Memory B cell (primary cell): ENCODE results near the gene ELAPOR1.

Experiments
- ATAC-seq: fragments of 150-1000 bp; cut with Tn5 transposase; 2 replicates; pipeline ENCODE4 v1.10.0; 2021; ENCODE audit warnings: low read depth, mild to moderate bottlenecking, moderate library complexity
- DNase-seq, 2 donors: peaks; one replicate each; pipeline ENCODE4 v3.0.0; 2022; ENCODE audit warnings: low spot score in 2 of 2
- H3K27ac Mint-ChIP-seq: one replicate; pipeline ENCODE4 v1.8.0; 2022; ENCODE audit warnings: mild to moderate bottlenecking, moderate library complexity, mixed read lengths
- H3K27me3 Mint-ChIP-seq: one replicate; pipeline ENCODE4 v1.8.0; 2022; ENCODE audit warnings: mixed read lengths
- H3K36me3 Mint-ChIP-seq: one replicate; pipeline ENCODE4 v1.8.0; 2022; ENCODE audit warnings: mild to moderate bottlenecking, mixed read lengths
- H3K4me1 Mint-ChIP-seq: one replicate; pipeline ENCODE4 v1.8.0; 2022; ENCODE audit warnings: mixed read lengths
- H3K4me3 Mint-ChIP-seq: one replicate; pipeline ENCODE4 v1.8.0; 2022; ENCODE audit warnings: mild to moderate bottlenecking, moderate library complexity, mixed read lengths
- H3K9me3 Mint-ChIP-seq: one replicate; pipeline ENCODE4 v1.8.0; 2022; ENCODE audit warnings: mixed read lengths

Gene ELAPOR1

GRCh38 chr1:109112056-109112651 is 1.8 kb upstream of the ELAPOR1 start:
- H3K9me3 Mint-ChIP-seq: no peaks in the 10 kb centered on the region
- DNase-seq: no peak
- no peaks in the 10 kb centered on the region for H3K36me3 Mint-ChIP-seq
- ATAC-seq: peak; percentile 41
- H3K4me1 Mint-ChIP-seq: peaks cover 22% of the 10 kb centered on the region
- H3K4me3 Mint-ChIP-seq: peak overlapping the region; percentile 85
- H3K27me3 Mint-ChIP-seq: peaks cover 8% of the 10 kb centered on the region
- peak overlapping the region; percentile 96 for H3K27ac Mint-ChIP-seq

- ATAC-seq (peak; percentile 72), DNase-seq (peak; percentile 92 to 94)
- Mint-ChIP-seq H3K27ac (peak overlapping the region; percentile 96), H3K4me1 (peaks cover 22% of the 10 kb centered on the region), H3K27me3 (peaks cover 9% of the 10 kb centered on the region), H3K9me3 (no peaks in the 10 kb centered on the region), H3K4me3 (peak overlapping the region; percentile 85), H3K36me3 (no peaks in the 10 kb centered on the region)
Measured at GRCh38 chr1:109112652-109113285, 1.1 kb upstream of the ELAPOR1 start.

GRCh38 chr1:109114342-109114674 is 393 bp downstream of the ELAPOR1 start:
- ATAC-seq (no peak), DNase-seq (no peak)
- Mint-ChIP-seq H3K4me3 (peak overlapping the region; percentile 85), H3K9me3 (no peaks in the 10 kb centered on the region), H3K36me3 (no peaks in the 10 kb centered on the region), H3K27ac (no peak overlapping the region), H3K4me1 (peaks cover 26% of the 10 kb centered on the region), H3K27me3 (peaks cover 13% of the 10 kb centered on the region)

- no peaks in the 10 kb centered on the region for H3K36me3 Mint-ChIP-seq
- H3K4me1 Mint-ChIP-seq: peaks cover 26% of the 10 kb centered on the region
- H3K9me3 Mint-ChIP-seq: no peaks in the 10 kb centered on the region
- no peak for ATAC-seq
- H3K4me3 Mint-ChIP-seq: no peak overlapping the region
- peaks cover 13% of the 10 kb centered on the region for H3K27me3 Mint-ChIP-seq
- H3K27ac Mint-ChIP-seq: no peak overlapping the region
- no peak for DNase-seq
Measured at GRCh38 chr1:109115685-109116084, 1.8 kb downstream of the ELAPOR1 start.

- H3K9me3 Mint-ChIP-seq: no peaks in the 10 kb centered on the region
- no peaks in the 10 kb centered on the region for H3K36me3 Mint-ChIP-seq
- ATAC-seq (no peak), DNase-seq (no peak)
- no peak overlapping the region for H3K4me3 Mint-ChIP-seq
- H3K27me3 Mint-ChIP-seq: peaks cover 13% of the 10 kb centered on the region
- H3K27ac Mint-ChIP-seq: no peak overlapping the region
- peaks cover 26% of the 10 kb centered on the region for H3K4me1 Mint-ChIP-seq
Measured at GRCh38 chr1:109116286-109116685, 2.4 kb downstream of the ELAPOR1 start.

GRCh38 chr1:109118089-109118488 is 4.2 kb downstream of the ELAPOR1 start:
- Mint-ChIP-seq H3K36me3 (no peaks in the 10 kb centered on the region), H3K4me1 (peaks cover 16% of the 10 kb centered on the region), H3K27ac (no peak overlapping the region), H3K27me3 (peaks cover 10% of the 10 kb centered on the region), H3K4me3 (no peak overlapping the region), H3K9me3 (no peaks in the 10 kb centered on the region)
- DNase-seq (no peak), ATAC-seq (no peak)

- Mint-ChIP-seq H3K9me3 (no peaks in the 10 kb centered on the region), H3K27ac (no peak overlapping the region), H3K4me3 (no peak overlapping the region), H3K36me3 (no peaks in the 10 kb centered on the region), H3K27me3 (peaks cover 7% of the 10 kb centered on the region), H3K4me1 (peaks cover 4% of the 10 kb centered on the region)
- DNase-seq: no peak
- no peak for ATAC-seq
Measured at GRCh38 chr1:109120356-109120755, 6.4 kb downstream of the ELAPOR1 start.

- no peak overlapping the region for H3K4me3 Mint-ChIP-seq
- H3K27ac Mint-ChIP-seq: no peak overlapping the region
- H3K4me1 Mint-ChIP-seq: peaks cover 9% of the 10 kb centered on the region
- H3K27me3 Mint-ChIP-seq: no peaks in the 10 kb centered on the region
- H3K9me3 Mint-ChIP-seq: no peaks in the 10 kb centered on the region
- DNase-seq (no peak), ATAC-seq (no peak)
- H3K36me3 Mint-ChIP-seq: no peaks in the 10 kb centered on the region
Measured at GRCh38 chr1:109131059-109131458, 17.1 kb downstream of the ELAPOR1 start.

GRCh38 chr1:109131800-109132199 is 17.9 kb downstream of the ELAPOR1 start:
- DNase-seq (no peak), ATAC-seq (no peak)
- H3K27ac Mint-ChIP-seq: no peak overlapping the region
- H3K4me1 Mint-ChIP-seq: peaks cover 9% of the 10 kb centered on the region
- H3K27me3 Mint-ChIP-seq: no peaks in the 10 kb centered on the region
- H3K36me3 Mint-ChIP-seq: no peaks in the 10 kb centered on the region
- H3K9me3 Mint-ChIP-seq: no peaks in the 10 kb centered on the region
- H3K4me3 Mint-ChIP-seq: no peak overlapping the region

GRCh38 chr1:109133002-109133706 is 19.2 kb downstream of the ELAPOR1 start:
- Mint-ChIP-seq H3K27me3 (no peaks in the 10 kb centered on the region), H3K4me3 (no peak overlapping the region)

GRCh38 chr1:109133815-109134214 is 19.9 kb downstream of the ELAPOR1 start:
- Mint-ChIP-seq H3K27me3 (no peaks in the 10 kb centered on the region), H3K4me3 (no peak overlapping the region), H3K36me3 (no peaks in the 10 kb centered on the region), H3K9me3 (no peaks in the 10 kb centered on the region), H3K27ac (no peak overlapping the region), H3K4me1 (peaks cover 9% of the 10 kb centered on the region)
- DNase-seq (no peak), ATAC-seq (peak; percentile 38)

More at GRCh38 chr1:109133002-109133706, 19.2 kb downstream of the ELAPOR1 start:
- Mint-ChIP-seq H3K27ac (no peak overlapping the region), H3K4me1 (peaks cover 9% of the 10 kb centered on the region), H3K36me3 (no peaks in the 10 kb centered on the region), H3K9me3 (no peaks in the 10 kb centered on the region)
- no peak for ATAC-seq
- DNase-seq: no peak

- Mint-ChIP-seq H3K36me3 (no peaks in the 10 kb centered on the region), H3K4me3 (no peak overlapping the region), H3K4me1 (peaks cover 9% of the 10 kb centered on the region), H3K9me3 (no peaks in the 10 kb centered on the region), H3K27me3 (no peaks in the 10 kb centered on the region), H3K27ac (no peak overlapping the region)
- no peak for DNase-seq
- no peak for ATAC-seq
Measured at GRCh38 chr1:109134423-109134822, 20.5 kb downstream of the ELAPOR1 start.

- H3K36me3 Mint-ChIP-seq: no peaks in the 10 kb centered on the region
- no peak for ATAC-seq
- H3K4me3 Mint-ChIP-seq: no peak overlapping the region
- no peak for DNase-seq
- H3K27ac Mint-ChIP-seq: no peak overlapping the region
- H3K9me3 Mint-ChIP-seq: no peaks in the 10 kb centered on the region
- peaks cover 9% of the 10 kb centered on the region for H3K4me1 Mint-ChIP-seq
- no peaks in the 10 kb centered on the region for H3K27me3 Mint-ChIP-seq
Measured at GRCh38 chr1:109135940-109136339, 22.0 kb downstream of the ELAPOR1 start.

GRCh38 chr1:109136766-109137165 is 22.9 kb downstream of the ELAPOR1 start:
- DNase-seq (no peak), ATAC-seq (no peak)
- no peaks in the 10 kb centered on the region for H3K27me3 Mint-ChIP-seq
- peaks cover 9% of the 10 kb centered on the region for H3K4me1 Mint-ChIP-seq
- no peak overlapping the region for H3K4me3 Mint-ChIP-seq
- no peaks in the 10 kb centered on the region for H3K9me3 Mint-ChIP-seq
- H3K36me3 Mint-ChIP-seq: no peaks in the 10 kb centered on the region
- H3K27ac Mint-ChIP-seq: no peak overlapping the region
